ENCODE results near the gene FBXO5.

FBXO5 gene

DNA sequence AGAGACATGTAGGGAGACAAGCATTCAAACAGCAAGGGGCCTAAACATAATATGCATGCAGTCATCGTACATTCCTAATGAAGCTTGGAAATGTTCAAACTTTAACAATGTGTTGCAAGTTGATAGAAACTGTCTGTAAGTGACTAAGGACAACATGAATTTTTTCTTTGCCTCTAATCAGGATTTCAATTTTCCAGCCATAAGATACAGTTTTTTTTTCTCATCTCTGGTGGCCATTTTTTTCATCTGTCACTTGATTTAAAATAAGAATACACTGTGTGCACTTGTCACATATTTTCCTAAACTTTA, 41.8 kb upstream of the FBXO5 start:
- no peak for DNase-seq (ENCODE audit: low read depth in 1 of 2, low spot score in 1 of 2)
- Histone ChIP-seq H3K27ac (replicated peaks) (no peak overlapping the region), H3K4me3 (replicated peaks; ENCODE audit: insufficient read depth, low read length) (no peak overlapping the region), H3K27me3 (ENCODE audit: insufficient read depth, poor library complexity, severe bottlenecking) (peaks cover 4% of the 10 kb centered on the region)
- TF ChIP-seq, protein P1, sequence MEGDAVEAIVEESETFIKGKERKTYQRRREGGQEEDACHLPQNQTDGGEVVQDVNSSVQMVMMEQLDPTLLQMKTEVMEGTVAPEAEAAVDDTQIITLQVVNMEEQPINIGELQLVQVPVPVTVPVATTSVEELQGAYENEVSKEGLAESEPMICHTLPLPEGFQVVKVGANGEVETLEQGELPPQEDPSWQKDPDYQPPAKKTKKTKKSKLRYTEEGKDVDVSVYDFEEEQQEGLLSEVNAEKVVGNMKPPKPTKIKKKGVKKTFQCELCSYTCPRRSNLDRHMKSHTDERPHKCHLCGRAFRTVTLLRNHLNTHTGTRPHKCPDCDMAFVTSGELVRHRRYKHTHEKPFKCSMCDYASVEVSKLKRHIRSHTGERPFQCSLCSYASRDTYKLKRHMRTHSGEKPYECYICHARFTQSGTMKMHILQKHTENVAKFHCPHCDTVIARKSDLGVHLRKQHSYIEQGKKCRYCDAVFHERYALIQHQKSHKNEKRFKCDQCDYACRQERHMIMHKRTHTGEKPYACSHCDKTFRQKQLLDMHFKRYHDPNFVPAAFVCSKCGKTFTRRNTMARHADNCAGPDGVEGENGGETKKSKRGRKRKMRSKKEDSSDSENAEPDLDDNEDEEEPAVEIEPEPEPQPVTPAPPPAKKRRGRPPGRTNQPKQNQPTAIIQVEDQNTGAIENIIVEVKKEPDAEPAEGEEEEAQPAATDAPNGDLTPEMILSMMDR (IDR thresholded peaks at IDR 0.05; ENCODE audit: insufficient read depth, low read length), result no peak
- no peak for TF ChIP-seq POLR2AphosphoS5 (IDR thresholded peaks at IDR 0.05; ENCODE audit: low read depth)
- TF ChIP-seq GABPA (IDR thresholded peaks at IDR 0.05; ENCODE audit: low read depth), result no peak
- TF ChIP-seq, protein P2, sequence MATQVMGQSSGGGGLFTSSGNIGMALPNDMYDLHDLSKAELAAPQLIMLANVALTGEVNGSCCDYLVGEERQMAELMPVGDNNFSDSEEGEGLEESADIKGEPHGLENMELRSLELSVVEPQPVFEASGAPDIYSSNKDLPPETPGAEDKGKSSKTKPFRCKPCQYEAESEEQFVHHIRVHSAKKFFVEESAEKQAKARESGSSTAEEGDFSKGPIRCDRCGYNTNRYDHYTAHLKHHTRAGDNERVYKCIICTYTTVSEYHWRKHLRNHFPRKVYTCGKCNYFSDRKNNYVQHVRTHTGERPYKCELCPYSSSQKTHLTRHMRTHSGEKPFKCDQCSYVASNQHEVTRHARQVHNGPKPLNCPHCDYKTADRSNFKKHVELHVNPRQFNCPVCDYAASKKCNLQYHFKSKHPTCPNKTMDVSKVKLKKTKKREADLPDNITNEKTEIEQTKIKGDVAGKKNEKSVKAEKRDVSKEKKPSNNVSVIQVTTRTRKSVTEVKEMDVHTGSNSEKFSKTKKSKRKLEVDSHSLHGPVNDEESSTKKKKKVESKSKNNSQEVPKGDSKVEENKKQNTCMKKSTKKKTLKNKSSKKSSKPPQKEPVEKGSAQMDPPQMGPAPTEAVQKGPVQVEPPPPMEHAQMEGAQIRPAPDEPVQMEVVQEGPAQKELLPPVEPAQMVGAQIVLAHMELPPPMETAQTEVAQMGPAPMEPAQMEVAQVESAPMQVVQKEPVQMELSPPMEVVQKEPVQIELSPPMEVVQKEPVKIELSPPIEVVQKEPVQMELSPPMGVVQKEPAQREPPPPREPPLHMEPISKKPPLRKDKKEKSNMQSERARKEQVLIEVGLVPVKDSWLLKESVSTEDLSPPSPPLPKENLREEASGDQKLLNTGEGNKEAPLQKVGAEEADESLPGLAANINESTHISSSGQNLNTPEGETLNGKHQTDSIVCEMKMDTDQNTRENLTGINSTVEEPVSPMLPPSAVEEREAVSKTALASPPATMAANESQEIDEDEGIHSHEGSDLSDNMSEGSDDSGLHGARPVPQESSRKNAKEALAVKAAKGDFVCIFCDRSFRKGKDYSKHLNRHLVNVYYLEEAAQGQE (IDR thresholded peaks at IDR 0.05; ENCODE audit: insufficient replicate concordance, low read depth), result no peak
- TF ChIP-seq SPI1 (IDR thresholded peaks at IDR 0.05; ENCODE audit: borderline replicate concordance, low read depth), result no peak

DNA sequence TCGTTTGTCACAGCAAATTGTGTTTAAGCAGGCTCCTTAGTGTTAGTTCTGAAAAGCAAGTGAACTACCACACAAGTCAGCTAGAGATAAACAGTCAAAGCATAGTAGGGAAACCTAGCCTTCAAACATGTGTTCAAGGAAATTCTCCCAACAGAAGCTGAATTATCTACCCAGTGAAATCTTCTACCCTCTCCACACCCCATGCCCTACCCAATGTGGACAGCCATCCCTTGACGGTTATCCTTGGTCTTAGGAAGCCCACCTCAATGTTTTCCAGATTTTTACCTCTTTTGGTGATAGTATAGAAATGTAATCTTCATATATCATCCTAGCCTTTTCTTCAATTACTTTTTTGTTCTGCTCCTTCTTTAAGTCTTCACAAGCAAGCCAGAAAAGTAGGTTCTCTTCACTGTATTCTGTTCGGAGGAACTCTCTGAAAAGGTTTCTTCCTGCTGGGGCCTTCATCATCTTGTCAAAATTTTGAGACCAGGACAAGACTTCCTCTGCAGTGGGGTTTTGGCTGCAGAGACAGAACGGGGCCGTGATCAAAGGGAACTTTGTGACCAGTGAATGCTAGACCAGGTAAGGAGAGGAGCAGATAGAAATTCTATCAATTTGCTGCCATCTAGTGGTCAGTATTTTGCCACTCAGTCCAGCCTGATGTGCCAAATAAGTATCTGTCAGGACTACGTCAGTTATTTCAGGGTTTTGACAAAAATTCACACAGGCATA, 41.3 kb upstream of the FBXO5 start:
- H3K4me3 ChIP-seq (replicated peaks; ENCODE audit: insufficient read depth, low read length), result no peak overlapping the region
- H3K27me3 ChIP-seq (ENCODE audit: insufficient read depth, poor library complexity, severe bottlenecking), result peaks cover 4% of the 10 kb centered on the region
- TF ChIP-seq, protein P1 (IDR thresholded peaks at IDR 0.05; ENCODE audit: insufficient read depth, low read length), result peak; percentile 89
- no peak for TF ChIP-seq POLR2AphosphoS5 (IDR thresholded peaks at IDR 0.05; ENCODE audit: low read depth)

DNA sequence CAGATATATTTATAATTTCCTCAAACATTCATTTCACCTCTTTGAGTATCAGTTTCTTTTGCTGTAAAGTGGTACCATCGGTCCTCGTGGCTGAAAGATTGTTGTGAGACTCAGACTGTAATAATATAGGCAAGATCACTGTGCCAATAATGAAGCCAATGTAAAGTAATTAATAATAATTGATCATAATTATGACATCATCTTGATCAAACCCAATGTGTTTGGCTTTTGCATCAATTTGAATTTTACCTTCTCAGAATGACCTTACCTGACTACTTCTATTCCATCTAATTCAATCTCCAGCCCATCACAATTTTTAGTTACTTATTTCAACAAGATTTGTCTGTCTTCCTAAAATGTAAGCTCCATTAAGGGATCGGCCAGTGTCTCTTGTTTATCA, 35.5 kb upstream of the FBXO5 start:
- peaks cover 2% of the 10 kb centered on the region for H3K27me3 ChIP-seq (ENCODE audit: insufficient read depth, poor library complexity, severe bottlenecking)
- DNase-seq (ENCODE audit: low read depth in 1 of 2, low spot score in 1 of 2), result no peak
- H3K4me3 ChIP-seq (replicated peaks; ENCODE audit: insufficient read depth, low read length), result no peak overlapping the region
- TF ChIP-seq, protein P1 (IDR thresholded peaks at IDR 0.05; ENCODE audit: insufficient read depth, low read length), result no peak
- TF ChIP-seq SPI1 (IDR thresholded peaks at IDR 0.05; ENCODE audit: borderline replicate concordance, low read depth) (no peak), GABPA (IDR thresholded peaks at IDR 0.05; ENCODE audit: low read depth) (no peak)
- TF ChIP-seq, protein P2 (IDR thresholded peaks at IDR 0.05; ENCODE audit: insufficient replicate concordance, low read depth), result no peak
- no peak overlapping the region for H3K27ac ChIP-seq (replicated peaks)

More for the DNA sequence above, 41.3 kb upstream of the FBXO5 start:
- DNase-seq (ENCODE audit: low read depth in 1 of 2, low spot score in 1 of 2), result peak in 1 of 2 experiments; percentile 56
- no peak overlapping the region for H3K27ac ChIP-seq (replicated peaks)

DNA sequence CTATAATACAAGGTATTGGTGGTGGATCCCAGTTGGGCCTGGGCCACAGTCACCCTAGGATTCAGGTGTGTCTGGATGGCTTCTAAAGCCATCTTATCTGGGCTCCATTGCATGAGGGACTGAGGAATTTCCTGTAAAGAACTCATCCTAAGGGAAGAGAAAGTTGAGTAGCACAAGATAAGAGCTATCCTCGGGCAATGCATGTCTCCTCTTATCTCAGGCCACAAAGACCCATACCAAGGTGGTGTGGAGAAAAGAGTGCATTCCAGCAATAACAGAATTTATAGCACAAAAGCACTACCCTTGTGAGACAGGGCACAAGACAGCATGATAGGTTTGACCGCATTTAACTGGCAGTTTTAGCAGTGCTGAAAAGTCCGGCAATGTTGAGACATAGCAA, 34.0 kb upstream of the FBXO5 start:
- TF ChIP-seq, protein P1 (IDR thresholded peaks at IDR 0.05; ENCODE audit: insufficient read depth, low read length), result no peak
- TF ChIP-seq GABPA (IDR thresholded peaks at IDR 0.05; ENCODE audit: low read depth), result no peak
- no peak for TF ChIP-seq SPI1 (IDR thresholded peaks at IDR 0.05; ENCODE audit: borderline replicate concordance, low read depth)
- TF ChIP-seq, protein P2 (IDR thresholded peaks at IDR 0.05; ENCODE audit: insufficient replicate concordance, low read depth), result no peak
- no peak for TF ChIP-seq POLR2AphosphoS5 (IDR thresholded peaks at IDR 0.05; ENCODE audit: low read depth)
- Histone ChIP-seq H3K4me3 (replicated peaks; ENCODE audit: insufficient read depth, low read length) (no peak overlapping the region), H3K27me3 (ENCODE audit: insufficient read depth, poor library complexity, severe bottlenecking) (peaks cover 2% of the 10 kb centered on the region), H3K27ac (replicated peaks) (no peak overlapping the region)
- DNase-seq (ENCODE audit: low read depth in 1 of 2, low spot score in 1 of 2), result no peak
